ENCODE results near the gene TUSC2. TPM values are rescaled to one million over a fixed set of nuclear protein-coding genes. Genes with fewer than 3 reads are reported as not detected.

The TUSC2 gene
- polyA plus RNA-seq, 1 donor from 2014 or later, result 88.8 TPM

GRCh38 chr3:50341537-50341936, 13.5 kb upstream of the TUSC2 start:
- no peak overlapping the region for H3K27ac ChIP-seq (ENCODE audit: low read length)

GRCh38 chr3:50340448-50341329, 12.7 kb upstream of the TUSC2 start, which contains the start of gene RASSF1:
Gene RASSF1 (minus strand): TSS chr3:50340836. CDS start chr3:50340805, 31 bp downstream.
- Histone ChIP-seq H3K9me2 (ENCODE audit: insufficient read depth, low read length) (no peaks in the 10 kb centered on the region), H3F3A (ENCODE audit: insufficient read depth, low read length, poor library complexity, severe bottlenecking) (no peaks in the 10 kb centered on the region), H3K9me3 (ENCODE audit: low read length) (no peaks in the 10 kb centered on the region), H2AFZ (ENCODE audit: low read depth, low read length) (no peak within 1 kb of the TSS), H3K27me3 (ENCODE audit: insufficient read depth, low read depth, low read length) (peaks cover 42% of the 10 kb centered on the region), H3K79me2 (replicated peaks; ENCODE audit: insufficient read depth, low read length) (peaks cover 11% of the 10 kb centered on the region), H3K4me2 (ENCODE audit: low read length) (no peak within 1 kb of the TSS), H3K36me3 (ENCODE audit: insufficient read depth, low read length) (no peaks in the 10 kb centered on the region), H3K9ac (ENCODE audit: low read length) (no peak within 1 kb of the TSS), H3K4me3 (ENCODE audit: low read length) (no peak within 1 kb of the TSS), H3K27ac (ENCODE audit: low read length) (no peak within 1 kb of the TSS), H4K20me1 (ENCODE audit: insufficient read depth) (no peaks in the 10 kb centered on the region)
- TF ChIP-seq EP300 (conservative IDR thresholded peaks at IDR 0.05; ENCODE audit: poor library complexity, severe bottlenecking) (no peak), TAF1 (IDR thresholded peaks at IDR 0.05; ENCODE audit: low read depth) (no peak), EZH2 (IDR thresholded peaks at IDR 0.05; ENCODE audit: borderline replicate concordance, insufficient read depth, low read length, poor library complexity, severe bottlenecking) (no peak), RAD21 (conservative IDR thresholded peaks at IDR 0.05) (no peak), SMC3 (conservative IDR thresholded peaks at IDR 0.05; ENCODE audit: poor library complexity) (no peak), POLR2AphosphoS5 (IDR thresholded peaks at IDR 0.05) (no peak), REST (IDR thresholded peaks at IDR 0.05; ENCODE audit: borderline replicate concordance) (no peak), MXI1 (conservative IDR thresholded peaks at IDR 0.05; ENCODE audit: poor library complexity, severe bottlenecking) (no peak), CTCF (IDR thresholded peaks at IDR 0.05; ENCODE audit: poor library complexity, severe bottlenecking) (no peak)

More at GRCh38 chr3:50341537-50341936, 13.5 kb upstream of the TUSC2 start:
- Histone ChIP-seq H3K79me2 (replicated peaks; ENCODE audit: insufficient read depth, low read length) (peaks cover 2% of the 10 kb centered on the region), H3K4me2 (ENCODE audit: low read length) (no peak overlapping the region), H3K27me3 (ENCODE audit: insufficient read depth, low read depth, low read length) (peaks cover 43% of the 10 kb centered on the region), H3K9me3 (ENCODE audit: low read length) (no peaks in the 10 kb centered on the region), H2AFZ (ENCODE audit: low read depth, low read length) (no peak overlapping the region), H3K4me3 (ENCODE audit: low read length) (no peak overlapping the region), H3K9ac (ENCODE audit: low read length) (no peak overlapping the region), H3F3A (ENCODE audit: insufficient read depth, low read length, poor library complexity, severe bottlenecking) (no peaks in the 10 kb centered on the region), H4K20me1 (ENCODE audit: insufficient read depth) (no peaks in the 10 kb centered on the region), H3K9me2 (ENCODE audit: insufficient read depth, low read length) (no peaks in the 10 kb centered on the region), H3K36me3 (ENCODE audit: insufficient read depth, low read length) (no peaks in the 10 kb centered on the region)
- TF ChIP-seq EZH2 (IDR thresholded peaks at IDR 0.05; ENCODE audit: borderline replicate concordance, insufficient read depth, low read length, poor library complexity, severe bottlenecking) (no peak), TAF1 (IDR thresholded peaks at IDR 0.05; ENCODE audit: low read depth) (no peak), POLR2AphosphoS5 (IDR thresholded peaks at IDR 0.05) (no peak)

All from neural cell (in vitro differentiated cells).